Measurements from ENCODE around the gene FAM53B.
A peak's percentile ranks its signal among the peaks of the same experiment; 100 is the strongest.

Gene FAM53B

GRCh38 chr10:124700293-124701037, 43.7 kb downstream of the FAM53B start:
- Mint-ChIP-seq H3K4me1 (peaks cover 87% of the 10 kb centered on the region), H3K9me3 (no peaks in the 10 kb centered on the region), H3K36me3 (ENCODE audit: low read depth) (peaks cover 42% of the 10 kb centered on the region), H3K4me3 (peak overlapping the region in 1 of 3 experiments; percentile 32), H3K27me3 (ENCODE audit: low read depth) (no peaks in the 10 kb centered on the region), H3K27ac (peak overlapping the region; percentile 96 to 98 (median 98))
- TF ChIP-seq CTCF (IDR thresholded peaks at IDR 0.05; ENCODE audit: unreplicated experiment in 3 of 3) = no peak

GRCh38 chr10:124699471-124700292, 44.5 kb downstream of the FAM53B start:
- Mint-ChIP-seq H3K4me1 (peaks cover 86% of the 10 kb centered on the region), H3K4me3 (no peak overlapping the region), H3K36me3 (ENCODE audit: low read depth) (peaks cover 42% of the 10 kb centered on the region), H3K27me3 (ENCODE audit: low read depth) (no peaks in the 10 kb centered on the region), H3K9me3 (no peaks in the 10 kb centered on the region), H3K27ac (peak overlapping the region; percentile 96 to 98 (median 98))
- TF ChIP-seq CTCF (IDR thresholded peaks at IDR 0.05; ENCODE audit: unreplicated experiment in 3 of 3) = no peak

- no peak overlapping the region for H3K4me3 Mint-ChIP-seq
- peaks cover 84% of the 10 kb centered on the region for H3K4me1 Mint-ChIP-seq
Measured at GRCh38 chr10:124698545-124699469, 45.4 kb downstream of the FAM53B start.

GRCh38 chr10:124697837-124698544, 46.2 kb downstream of the FAM53B start:
- peaks cover 82% of the 10 kb centered on the region for H3K4me1 Mint-ChIP-seq
- TF ChIP-seq CTCF (IDR thresholded peaks at IDR 0.05; ENCODE audit: unreplicated experiment in 3 of 3) = no peak
- H3K27ac Mint-ChIP-seq = peak overlapping the region in 2 of 3 experiments; percentile 54 to 73
- H3K4me3 Mint-ChIP-seq = no peak overlapping the region
- peaks cover 41% of the 10 kb centered on the region for H3K36me3 Mint-ChIP-seq (ENCODE audit: low read depth)
- no peaks in the 10 kb centered on the region for H3K9me3 Mint-ChIP-seq
- no peaks in the 10 kb centered on the region for H3K27me3 Mint-ChIP-seq (ENCODE audit: low read depth)

More at GRCh38 chr10:124698545-124699469, 45.4 kb downstream of the FAM53B start:
- H3K9me3 Mint-ChIP-seq = no peaks in the 10 kb centered on the region
- peaks cover 39% of the 10 kb centered on the region for H3K36me3 Mint-ChIP-seq (ENCODE audit: low read depth)
- TF ChIP-seq CTCF (IDR thresholded peaks at IDR 0.05; ENCODE audit: unreplicated experiment in 3 of 3) = no peak
- peak overlapping the region in 2 of 3 experiments; percentile 56 to 98 for H3K27ac Mint-ChIP-seq
- no peaks in the 10 kb centered on the region for H3K27me3 Mint-ChIP-seq (ENCODE audit: low read depth)

GRCh38 chr10:124697443-124697836, 46.7 kb downstream of the FAM53B start:
- no peak for TF ChIP-seq CTCF (IDR thresholded peaks at IDR 0.05; ENCODE audit: unreplicated experiment in 3 of 3)
- Mint-ChIP-seq H3K9me3 (no peaks in the 10 kb centered on the region), H3K27ac (peak overlapping the region in 2 of 3 experiments; percentile 37 to 54), H3K4me3 (no peak overlapping the region), H3K36me3 (ENCODE audit: low read depth) (peaks cover 41% of the 10 kb centered on the region), H3K27me3 (ENCODE audit: low read depth) (no peaks in the 10 kb centered on the region), H3K4me1 (peaks cover 79% of the 10 kb centered on the region)
